H9 (cell line): Measurements from ENCODE around the gene GGT1. TPM values are rescaled to one million over a fixed set of nuclear protein-coding genes. Genes with fewer than 3 reads are reported as not detected.

Experiments used
- DNase-seq: peaks from one replicate; pipeline ENCODE4 v3.0.0-alpha.2; 2017
- H2AFZ ChIP-seq: one replicate; pipeline ENCODE4 v1.6.1; 2013; ENCODE audit warnings: mild to moderate bottlenecking, low read length, control low read depth, moderate library complexity
- H2AK5ac ChIP-seq: 2 replicates; pipeline ENCODE4 v1.6.1; 2013; ENCODE audit warnings: low read length, control low read depth, mixed read lengths; ENCODE audit not compliant: insufficient read length
- H2BK120ac ChIP-seq: one replicate; pipeline ENCODE4 v1.6.1; 2013; ENCODE audit warnings: low read depth, mild to moderate bottlenecking, low read length, control low read depth, inconsistent platforms; ENCODE audit not compliant: poor library complexity, severe bottlenecking
- H2BK12ac ChIP-seq: 2 replicates; pipeline ENCODE4 v1.6.1; 2013; ENCODE audit warnings: low read length, control low read depth, mixed read lengths, low read depth; ENCODE audit not compliant: insufficient read length
- H2BK15ac ChIP-seq: 2 replicates; pipeline ENCODE4 v1.6.1; 2013; ENCODE audit warnings: low read depth, low read length, control low read depth
- H2BK20ac ChIP-seq: one replicate; pipeline ENCODE4 v1.6.1; 2013; ENCODE audit warnings: low read depth, mild to moderate bottlenecking, low read length, control low read depth, inconsistent platforms; ENCODE audit not compliant: poor library complexity, severe bottlenecking
- H2BK5ac ChIP-seq: 2 replicates; pipeline ENCODE4 v1.6.1; 2013; ENCODE audit warnings: low read length, control low read depth, mixed read lengths; ENCODE audit not compliant: insufficient read length
- H3K14ac ChIP-seq: 2 replicates; pipeline ENCODE4 v1.6.1; 2013; ENCODE audit warnings: low read length, control low read depth; ENCODE audit not compliant: insufficient read depth
- H3K18ac ChIP-seq: 2 replicates; pipeline ENCODE4 v1.6.1; 2013; ENCODE audit warnings: low read depth, mild to moderate bottlenecking, mixed read lengths, low read length, control low read depth; ENCODE audit not compliant: insufficient read length
- H3K23ac ChIP-seq: 2 replicates; pipeline ENCODE4 v1.6.1; 2013; ENCODE audit warnings: low read length, control low read depth, mixed read lengths, low read depth; ENCODE audit not compliant: insufficient read length
- H3K23me2 ChIP-seq: 2 replicates; pipeline ENCODE4 v1.6.1; 2013; ENCODE audit warnings: low read depth, mild to moderate bottlenecking, mixed read lengths, low read length, control low read depth; ENCODE audit not compliant: insufficient read length, poor library complexity, severe bottlenecking
- H3K27ac ChIP-seq: 2 replicates; pipeline ENCODE4 v1.5.1; 2013; ENCODE audit warnings: low read length, control low read depth, mixed read lengths, low read depth; ENCODE audit not compliant: insufficient read length
- H3K27me3 ChIP-seq: 2 replicates; pipeline ENCODE4 v1.6.1; 2013; ENCODE audit warnings: low read length, control low read depth, inconsistent platforms; ENCODE audit not compliant: insufficient read depth
- H3K4ac ChIP-seq: 2 replicates; pipeline ENCODE4 v1.6.1; 2013; ENCODE audit warnings: low read depth, mild to moderate bottlenecking, control low read depth, inconsistent platforms, low read length, moderate library complexity
- H3K4me1 ChIP-seq: 2 replicates; pipeline ENCODE4 v1.6.1; 2013; ENCODE audit warnings: low read length, control low read depth, inconsistent platforms; ENCODE audit not compliant: insufficient read depth
- H3K4me2 ChIP-seq: 2 replicates; pipeline ENCODE4 v1.6.1; 2013; ENCODE audit warnings: low read length, control low read depth, mixed read lengths; ENCODE audit not compliant: insufficient read length, insufficient read depth
- H3K56ac ChIP-seq: 2 replicates; pipeline ENCODE4 v1.6.1; 2013; ENCODE audit warnings: low read depth, mild to moderate bottlenecking, mixed read lengths, low read length, control low read depth; ENCODE audit not compliant: insufficient read length
- H3K79me1 ChIP-seq: 2 replicates; pipeline ENCODE4 v1.6.1; 2013; ENCODE audit warnings: low read depth, mild to moderate bottlenecking, moderate library complexity, low read length, control low read depth, inconsistent platforms; ENCODE audit not compliant: insufficient read depth, poor library complexity, severe bottlenecking
- H3K79me2 ChIP-seq: 2 replicates; pipeline ENCODE4 v1.6.1; 2013; ENCODE audit warnings: low read length, control low read depth, inconsistent platforms; ENCODE audit not compliant: insufficient read depth
- H3K9ac ChIP-seq: 2 replicates; pipeline ENCODE4 v1.6.1; 2013; ENCODE audit warnings: low read length, control low read depth, mixed read lengths; ENCODE audit not compliant: insufficient read length; ENCODE audit errors: extremely low read depth
- H3K9me3 ChIP-seq: one replicate; pipeline ENCODE4 v1.6.1; 2013; ENCODE audit warnings: low read depth, low read length, inconsistent platforms; ENCODE audit not compliant: control insufficient read depth
- H3T11ph ChIP-seq: one replicate; pipeline ENCODE4 v1.6.1; 2013; ENCODE audit warnings: mild to moderate bottlenecking, low read length, control low read depth, inconsistent platforms
- H4K20me1 ChIP-seq: one replicate; pipeline ENCODE4 v1.6.1; 2013; ENCODE audit not compliant: control insufficient read depth, insufficient read length, insufficient read depth
- H4K5ac ChIP-seq: 2 replicates; pipeline ENCODE4 v1.6.1; 2013; ENCODE audit warnings: low read depth, mild to moderate bottlenecking, mixed read lengths, low read length, control low read depth; ENCODE audit not compliant: insufficient read length
- H4K8ac ChIP-seq: replicated peaks from 2 replicates; pipeline ENCODE4 v1.6.1; 2013; ENCODE audit warnings: low read length, control low read depth, mixed read lengths, low read depth; ENCODE audit not compliant: insufficient read length
- H4K91ac ChIP-seq: 2 replicates; pipeline ENCODE4 v1.6.1; 2013; ENCODE audit warnings: low read depth, mild to moderate bottlenecking, moderate library complexity, mixed read lengths, low read length, control low read depth; ENCODE audit not compliant: insufficient read length
- H3K27ac Mint-ChIP-seq, 3 experiments: 2 replicates in 2 of 3; 3 replicates in 1 of 3; pipeline ENCODE4 v1.8.0; 2020 to 2021; ENCODE audit warnings: mixed read lengths in 3 of 3, mild to moderate bottlenecking in 1 of 3, moderate library complexity in 1 of 3
- H3K27me3 Mint-ChIP-seq: 2 replicates; pipeline ENCODE4 v1.8.0; 2021; ENCODE audit warnings: low read depth, mild to moderate bottlenecking, moderate library complexity, mixed read lengths
- H3K36me3 Mint-ChIP-seq, 3 experiments: 2 replicates in 2 of 3; 3 replicates in 1 of 3; pipeline ENCODE4 v1.8.0; 2020 to 2021; ENCODE audit warnings: low read depth in 3 of 3, mixed read lengths in 3 of 3; ENCODE audit not compliant: insufficient read depth in 1 of 3
- H3K4me1 Mint-ChIP-seq, 2 experiments: 2 replicates each; pipeline ENCODE4 v1.8.0; 2020; ENCODE audit warnings: mixed read lengths in 2 of 2
- H3K4me3 Mint-ChIP-seq, 2 experiments: 2 replicates in 1 of 2; 3 replicates in 1 of 2; pipeline ENCODE4 v1.8.0; 2020 to 2021; ENCODE audit warnings: mild to moderate bottlenecking in 2 of 2, mixed read lengths in 2 of 2, moderate library complexity in 1 of 2
- H3K9me3 Mint-ChIP-seq, 2 experiments: 2 replicates in 1 of 2; 3 replicates in 1 of 2; pipeline ENCODE4 v1.8.0; 2020; ENCODE audit warnings: mild to moderate bottlenecking in 2 of 2, mixed read lengths in 2 of 2, moderate library complexity in 1 of 2
- CTCF ChIP-seq: fragments of 200-600 bp; sonication (generic); conservative IDR thresholded peaks from 3 replicates; pipeline ENCODE4 v1.8.0; 2021; ENCODE audit warnings: antibody characterized with exemption, mild to moderate bottlenecking
- WGBS: extraction: QIAGEN DNeasy Blood & Tissue Kit; methylation state at CpG from one replicate; pipeline ENCODE4 v1.1.7; 2013; ENCODE audit warnings: missing lambda C conversion rate, low lambda C conversion rate, mixed read lengths; ENCODE audit not compliant: insufficient read length; ENCODE audit errors: extremely low coverage; 5-methylcytosine and 5-hydroxymethylcytosine counted together
- total RNA-seq: library from RNA; stranded (reverse); gene quantifications from 2 replicates; pipeline ENCODE4 v1.2.1, GENCODE V29; 2021

The GGT1 gene
- total RNA-seq, 1 experiment from 2014 or later: 20.5 TPM

- Mint-ChIP-seq H3K27ac (no peak overlapping the region), H3K36me3 (peaks cover 0 to 8% (median 7%) of the 10 kb centered on the region in 3 experiments; a peak in 3 of 7 replicates), H3K4me3 (no peak overlapping the region), H3K27me3 (no peaks in the 10 kb centered on the region; the same call in 1 of the 2 replicates), H3K4me1 (peaks cover 0 to 2% of the 10 kb centered on the region in 2 experiments; a peak in 1 of 4 replicates), H3K9me3 (no peaks in the 10 kb centered on the region)
- Histone ChIP-seq H3K4me1 (no peaks in the 10 kb centered on the region), H3K4ac (no peak overlapping the region), H3K4me2 (no peak overlapping the region), H4K91ac (no peak overlapping the region), H3K23me2 (no peaks in the 10 kb centered on the region), H2BK15ac (no peak overlapping the region), H2BK20ac (no peak overlapping the region), H2BK5ac (no peak overlapping the region), H3K79me1 (no peaks in the 10 kb centered on the region), H2BK120ac (no peak overlapping the region), H4K5ac (no peak overlapping the region), H3K27me3 (no peaks in the 10 kb centered on the region), H3K9ac (no peak overlapping the region), H4K20me1 (no peaks in the 10 kb centered on the region), H3K18ac (no peak overlapping the region), H2AK5ac (no peak overlapping the region), H2AFZ (no peak overlapping the region), H3K23ac (no peak overlapping the region), H2BK12ac (no peak overlapping the region), H3K9me3 (no peaks in the 10 kb centered on the region), H3K14ac (no peak overlapping the region), H3K56ac (no peak overlapping the region), H3T11ph (no peak overlapping the region), H3K27ac (no peak overlapping the region), H3K79me2 (no peaks in the 10 kb centered on the region), H4K8ac (no peak overlapping the region)
- no CpG with 5 or more reads among the region's 3 CpGs for WGBS
- DNase-seq: no peak
- TF ChIP-seq CTCF: no peak
Observed at GRCh38 chr22:24585461-24585860, 17.5 kb upstream of the GGT1 start.
